Thymus (tissue), 11 donors: ENCODE data around the gene WDR27. TPM values are rescaled to one million over a fixed set of nuclear protein-coding genes. Genes with fewer than 3 reads are reported as not detected.
A peak's percentile ranks its signal among the peaks of the same experiment; 100 is the strongest.

Experiments
- DNase-seq, 9 donors: peaks; one replicate each; pipeline ENCODE4 v3.0.0-alpha.2; 2013; ENCODE audit warnings: low spot score in 9 of 9, low read depth in 6 of 9, missing footprints in 1 of 9
- H3K27ac ChIP-seq, 2 donors: one replicate each; pipeline ENCODE4 v1.5.1; 2013; ENCODE audit warnings: control low read depth in 1 of 2, low read depth in 1 of 2, low read length in 1 of 2, mild to moderate bottlenecking in 1 of 2, moderate library complexity in 1 of 2
- H3K27me3 ChIP-seq, 2 donors: one replicate each; pipeline ENCODE4 v1.5.1; 2013; ENCODE audit warnings: low read length in 1 of 2; ENCODE audit not compliant: control insufficient read depth in 2 of 2, insufficient read depth in 1 of 2
- H3K36me3 ChIP-seq, 2 donors: one replicate each; pipeline ENCODE4 v1.5.1; 2013; ENCODE audit warnings: low read length in 1 of 2, mild to moderate bottlenecking in 1 of 2, moderate library complexity in 1 of 2; ENCODE audit not compliant: control insufficient read depth in 2 of 2, insufficient read depth in 2 of 2
- H3K4me1 ChIP-seq, 2 donors: one replicate each; pipeline ENCODE4 v1.5.1; 2013; ENCODE audit warnings: low read length in 2 of 2; ENCODE audit not compliant: control insufficient read depth in 2 of 2, insufficient read depth in 2 of 2
- H3K4me3 ChIP-seq, 2 donors: one replicate each; pipeline ENCODE4 v1.5.1; 2013; ENCODE audit warnings: low read length in 2 of 2, control low read depth in 1 of 2, mild to moderate bottlenecking in 1 of 2
- H3K9me3 ChIP-seq, 2 donors: one replicate each; pipeline ENCODE4 v1.5.1; 2013; ENCODE audit warnings: low read length in 1 of 2, mild to moderate bottlenecking in 1 of 2; ENCODE audit not compliant: control insufficient read depth in 2 of 2, insufficient read depth in 1 of 2
- WGBS: extraction: QIAGEN DNeasy Blood & Tissue Kit; methylation state at CpG from one replicate; pipeline ENCODE4 v1.1.7; 2013; 5-methylcytosine and 5-hydroxymethylcytosine counted together
- polyA plus RNA-seq: library from polyadenylated mRNA; stranded (reverse); fragments of 200-250 nt; gene quantifications from one replicate; pipeline ENCODE4 v1.2.3, GENCODE V29; 2013
- total RNA-seq: library from RNA; stranded (reverse); fragments of 120-200 nt; gene quantifications from one replicate; pipeline ENCODE4 v1.2.4, GENCODE V29; 2013
- donor health status: healthy.

The WDR27 gene
- total and polyA plus RNA-seq, 2 donors: 13.9 to 42.0 TPM

GRCh38 chr6:169719117-169719516 is 17.3 kb upstream of the WDR27 start:
- no peak for DNase-seq
- 99% methylated on average over 4 of the region's 4 CpGs for WGBS

GRCh38 chr6:169714595-169714994 is 12.8 kb upstream of the WDR27 start:
- no peak overlapping the region for H3K4me3 ChIP-seq
- 97% methylated on average over 9 of the region's 9 CpGs for WGBS
- no peak overlapping the region for H3K27ac ChIP-seq
- no peaks in the 10 kb centered on the region for H3K4me1 ChIP-seq
- no peaks in the 10 kb centered on the region for H3K9me3 ChIP-seq
- DNase-seq: no peak
- H3K36me3 ChIP-seq: peaks cover 29 to 60% of the 10 kb centered on the region in 2 donors
- H3K27me3 ChIP-seq: no peaks in the 10 kb centered on the region

More at GRCh38 chr6:169719117-169719516, 17.3 kb upstream of the WDR27 start:
- no peaks in the 10 kb centered on the region for H3K9me3 ChIP-seq
- H3K4me1 ChIP-seq: peaks cover 4 to 6% of the 10 kb centered on the region in 2 donors
- H3K27me3 ChIP-seq: no peaks in the 10 kb centered on the region
- no peak overlapping the region for H3K27ac ChIP-seq
- peaks cover 17 to 28% of the 10 kb centered on the region in 2 donors for H3K36me3 ChIP-seq
- H3K4me3 ChIP-seq: no peak overlapping the region

- Histone ChIP-seq H3K36me3 (peaks cover 29 to 57% of the 10 kb centered on the region in 2 donors), H3K9me3 (no peaks in the 10 kb centered on the region), H3K4me3 (no peak overlapping the region), H3K27ac (no peak overlapping the region), H3K27me3 (no peaks in the 10 kb centered on the region), H3K4me1 (no peaks in the 10 kb centered on the region)
- no peak for DNase-seq
- WGBS: 98% methylated on average over 2 of the region's 2 CpGs
Observed at GRCh38 chr6:169714178-169714577, 12.3 kb upstream of the WDR27 start.

GRCh38 chr6:169710009-169710408 is 8.2 kb upstream of the WDR27 start:
- WGBS: 97% methylated on average over 3 of the region's 3 CpGs
- H3K36me3 ChIP-seq: peaks cover 21 to 53% of the 10 kb centered on the region in 2 donors
- H3K4me1 ChIP-seq: no peaks in the 10 kb centered on the region
- no peak for DNase-seq
- H3K27me3 ChIP-seq: no peaks in the 10 kb centered on the region
- no peak overlapping the region for H3K4me3 ChIP-seq
- H3K27ac ChIP-seq: no peak overlapping the region
- no peaks in the 10 kb centered on the region for H3K9me3 ChIP-seq

GRCh38 chr6:169709293-169709692 is 7.5 kb upstream of the WDR27 start:
- H3K27me3 ChIP-seq: no peaks in the 10 kb centered on the region
- H3K4me1 ChIP-seq: peaks cover 0 to under 1% of the 10 kb centered on the region in 2 donors
- no peak overlapping the region for H3K27ac ChIP-seq
- DNase-seq: no peak
- peaks cover 17 to 51% of the 10 kb centered on the region in 2 donors for H3K36me3 ChIP-seq
- no peaks in the 10 kb centered on the region for H3K9me3 ChIP-seq
- no peak overlapping the region for H3K4me3 ChIP-seq

- WGBS: 98% methylated on average over 2 of the region's 2 CpGs
- Histone ChIP-seq H3K36me3 (peaks cover 8 to 41% of the 10 kb centered on the region in 2 donors), H3K27me3 (no peaks in the 10 kb centered on the region), H3K9me3 (no peaks in the 10 kb centered on the region), H3K4me1 (peaks cover 6 to 7% of the 10 kb centered on the region in 2 donors), H3K27ac (no peak overlapping the region), H3K4me3 (no peak overlapping the region)
- DNase-seq: no peak
Observed at GRCh38 chr6:169707772-169708171, 5.9 kb upstream of the WDR27 start.

- H3K9me3 ChIP-seq: no peaks in the 10 kb centered on the region
- H3K36me3 ChIP-seq: peaks cover 9 to 14% of the 10 kb centered on the region in 2 donors
- H3K27ac ChIP-seq: peak overlapping the region; percentile 85 to 97
- 7% methylated on average over 22 of the region's 22 CpGs for WGBS
- H3K4me3 ChIP-seq: peak overlapping the region; percentile 88 to 95
- no peaks in the 10 kb centered on the region for H3K27me3 ChIP-seq
- peaks cover 9 to 15% of the 10 kb centered on the region in 2 donors for H3K4me1 ChIP-seq
- peak in 1 of 9 donors; percentile 21 for DNase-seq
Observed at GRCh38 chr6:169702840-169703246, 1.0 kb upstream of the WDR27 start.

- Histone ChIP-seq H3K4me1 (peaks cover 9 to 15% of the 10 kb centered on the region in 2 donors), H3K9me3 (peaks cover 0 to 12% of the 10 kb centered on the region in 2 donors), H3K27me3 (no peaks in the 10 kb centered on the region), H3K27ac (peak overlapping the region; percentile 85 to 97), H3K36me3 (peaks cover 12% of the 10 kb centered on the region in 2 donors), H3K4me3 (peak overlapping the region; percentile 88 to 95)
- WGBS: under 1% methylated on average over 54 of the region's 54 CpGs
- no peak for DNase-seq
Observed at GRCh38 chr6:169701311-169701953, 397 bp downstream of the WDR27 start.

GRCh38 chr6:169700296-169700695 is 1.5 kb downstream of the WDR27 start:
- DNase-seq: no peak

More at GRCh38 chr6:169700296-169700695, 1.5 kb downstream of the WDR27 start:
- Histone ChIP-seq H3K4me3 (no peak overlapping the region), H3K36me3 (peaks cover 5 to 14% of the 10 kb centered on the region in 2 donors), H3K4me1 (peaks cover 9 to 15% of the 10 kb centered on the region in 2 donors), H3K27me3 (no peaks in the 10 kb centered on the region), H3K9me3 (peaks cover 0 to 18% of the 10 kb centered on the region in 2 donors), H3K27ac (no peak overlapping the region)
- 68% methylated on average over 5 of the region's 5 CpGs for WGBS
